ENCODE measurements around the gene EXOC3. TPM values are rescaled to one million over a fixed set of nuclear protein-coding genes. Genes with fewer than 3 reads are reported as not detected.
"Not testable (repeated sequence)": the region's sequence is repeated elsewhere in the genome, so short reads cannot be mapped to it uniquely, and the experiment has no call there.

EXOC3 gene
- total RNA-seq, 1 experiment from 2014 or later, result 10.2 TPM

GRCh38 chr5:402219-402614, 40.8 kb upstream of the EXOC3 start:
- H3K27ac ChIP-seq; H3K36me3 ChIP-seq; H3K4me3 ChIP-seq; H3K4me1 ChIP-seq; DNase-seq; H3K9me3 ChIP-seq (replicated peaks); H3K27me3 ChIP-seq: not testable (repeated sequence)

- Histone ChIP-seq H3K27me3 (no peaks in the 10 kb centered on the region), H3K36me3 (no peaks in the 10 kb centered on the region), H3K4me3 (no peak overlapping the region), H3K9me3 (replicated peaks) (no peaks in the 10 kb centered on the region), H3K4me1 (no peaks in the 10 kb centered on the region), H3K27ac (no peak overlapping the region)
- no peak for DNase-seq
These were observed 40.2 kb upstream of the EXOC3 start for GRCh38 chr5:402615-403359.

GRCh38 chr5:403995-404394, 39.0 kb upstream of the EXOC3 start:
- no peak overlapping the region for H3K4me3 ChIP-seq
- H3K9me3 ChIP-seq (replicated peaks), result no peaks in the 10 kb centered on the region
- no peak for DNase-seq
- H3K27ac ChIP-seq, result no peak overlapping the region
- no peaks in the 10 kb centered on the region for H3K27me3 ChIP-seq
- no peaks in the 10 kb centered on the region for H3K36me3 ChIP-seq
- H3K4me1 ChIP-seq, result no peaks in the 10 kb centered on the region

GRCh38 chr5:404666-405241, 38.2 kb upstream of the EXOC3 start:
- H3K4me3 ChIP-seq, result no peak overlapping the region
- no peaks in the 10 kb centered on the region for H3K36me3 ChIP-seq
- no peaks in the 10 kb centered on the region for H3K27me3 ChIP-seq
- H3K4me1 ChIP-seq, result no peaks in the 10 kb centered on the region
- no peaks in the 10 kb centered on the region for H3K9me3 ChIP-seq (replicated peaks)
- DNase-seq, result no peak
- H3K27ac ChIP-seq, result no peak overlapping the region

DNA sequence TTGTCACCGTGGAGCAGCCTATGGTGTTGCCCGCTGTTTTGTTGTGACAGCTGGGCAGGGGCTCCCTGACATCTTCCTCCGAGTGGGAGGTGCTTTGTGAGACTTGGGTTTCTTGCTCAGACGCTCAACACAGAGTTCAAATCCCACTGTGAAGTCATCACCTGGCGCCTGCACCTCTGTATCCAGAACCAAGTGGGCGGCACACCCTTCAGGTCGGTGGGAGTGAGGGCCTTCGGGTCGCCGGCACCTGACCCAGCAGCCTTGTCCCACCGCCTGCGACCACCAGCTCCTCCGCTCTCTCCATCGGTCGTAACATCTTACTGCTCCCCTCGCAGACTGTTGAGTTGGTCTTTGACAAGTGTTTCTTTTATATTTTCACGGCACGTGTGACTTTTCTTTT, 37.6 kb upstream of the EXOC3 start:
- Histone ChIP-seq H3K36me3 (no peaks in the 10 kb centered on the region), H3K27me3 (no peaks in the 10 kb centered on the region), H3K4me1 (no peaks in the 10 kb centered on the region; the same call in 1 of the 2 replicates), H3K4me3 (no peak overlapping the region), H3K9me3 (replicated peaks) (no peaks in the 10 kb centered on the region), H3K27ac (no peak overlapping the region)
- no peak for DNase-seq

DNA sequence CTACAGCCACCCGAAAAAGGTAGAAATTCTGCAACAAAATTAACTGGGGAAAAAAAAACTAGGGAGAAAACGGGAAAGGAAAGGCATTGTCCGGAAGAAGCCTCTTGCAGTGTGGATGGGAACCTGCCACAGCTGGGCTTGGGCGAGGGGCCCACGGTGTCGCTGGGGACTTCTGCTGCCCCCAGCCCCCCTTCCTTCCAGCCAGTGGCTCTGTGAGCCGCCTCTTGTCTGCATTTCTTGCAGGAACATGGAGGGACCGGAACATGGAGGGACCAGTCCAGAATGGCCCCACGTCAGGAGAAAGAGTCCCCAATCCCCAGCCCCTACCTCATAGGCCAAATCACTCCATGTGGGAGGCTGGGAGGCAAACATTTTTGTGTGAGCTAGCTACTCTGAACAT, 36.9 kb upstream of the EXOC3 start:
- Histone ChIP-seq H3K36me3 (no peaks in the 10 kb centered on the region), H3K9me3 (replicated peaks) (no peaks in the 10 kb centered on the region), H3K4me1 (no peaks in the 10 kb centered on the region; the same call in 1 of the 2 replicates), H3K27ac (no peak overlapping the region), H3K4me3 (no peak overlapping the region), H3K27me3 (no peaks in the 10 kb centered on the region)
- DNase-seq, result no peak

DNA sequence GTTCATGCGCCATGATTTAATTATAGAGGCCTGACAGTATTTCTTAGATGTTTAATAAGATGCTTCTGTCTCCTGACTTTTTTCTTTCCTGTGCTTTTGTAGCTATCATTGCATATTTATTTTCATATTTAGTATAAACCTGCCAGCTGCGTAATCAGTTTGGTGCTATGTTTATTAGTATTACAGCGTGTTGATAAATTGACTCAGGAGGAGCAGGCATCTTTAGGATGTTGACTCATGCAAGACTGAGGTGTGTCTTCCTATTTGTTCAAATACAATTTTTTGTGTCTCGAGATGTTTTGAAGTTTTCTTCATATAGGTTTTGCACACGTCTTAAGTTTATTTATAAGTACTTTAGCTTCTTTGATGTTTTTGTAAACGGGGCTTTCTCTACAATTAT, 35.9 kb upstream of the EXOC3 start:
- Histone ChIP-seq H3K9me3 (replicated peaks) (no peaks in the 10 kb centered on the region), H3K27ac (no peak overlapping the region), H3K4me1 (peaks cover 5% of the 10 kb centered on the region; the same call in 1 of the 2 replicates), H3K27me3 (no peaks in the 10 kb centered on the region), H3K4me3 (no peak overlapping the region), H3K36me3 (no peaks in the 10 kb centered on the region)
- DNase-seq, result no peak

GRCh38 chr5:407801-408268, 35.1 kb upstream of the EXOC3 start:
- no peak for DNase-seq
- H3K9me3 ChIP-seq (replicated peaks), result no peaks in the 10 kb centered on the region
- H3K36me3 ChIP-seq, result no peaks in the 10 kb centered on the region
- no peaks in the 10 kb centered on the region for H3K27me3 ChIP-seq
- H3K4me1 ChIP-seq, result peaks cover 7% of the 10 kb centered on the region; the same call in 1 of the 2 replicates
- no peak overlapping the region for H3K27ac ChIP-seq
- no peak overlapping the region for H3K4me3 ChIP-seq

- peaks cover 7% of the 10 kb centered on the region; the same call in 1 of the 2 replicates for H3K4me1 ChIP-seq
- H3K27ac ChIP-seq, result peak overlapping the region; percentile 43
- H3K27me3 ChIP-seq, result no peaks in the 10 kb centered on the region
- no peaks in the 10 kb centered on the region for H3K36me3 ChIP-seq
- DNase-seq, result peak; percentile 28 to 74
- no peaks in the 10 kb centered on the region for H3K9me3 ChIP-seq (replicated peaks)
- H3K4me3 ChIP-seq, result no peak overlapping the region
These were observed 32.0 kb upstream of the EXOC3 start for GRCh38 chr5:410911-411517.

DNA sequence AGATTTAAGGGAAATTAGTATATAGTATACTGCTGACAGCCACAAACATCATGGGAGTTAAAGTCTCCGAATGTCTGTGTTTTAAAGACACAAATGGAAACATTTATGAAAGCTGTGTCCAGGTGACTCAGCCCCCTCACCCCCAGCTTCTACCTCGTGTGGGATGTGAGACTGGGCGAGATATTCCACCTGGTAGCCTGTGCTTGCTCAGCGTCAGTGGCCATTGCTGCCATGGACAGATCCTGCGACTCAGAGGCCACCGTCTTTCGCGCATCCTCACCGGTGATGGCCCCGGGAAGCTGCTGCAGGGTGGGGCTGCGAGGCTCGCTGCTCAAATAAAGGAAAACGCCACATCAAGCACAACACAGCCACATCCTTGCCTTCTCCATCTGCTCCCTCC, 31.2 kb upstream of the EXOC3 start:
- no peaks in the 10 kb centered on the region for H3K36me3 ChIP-seq
- DNase-seq, result no peak
- H3K4me3 ChIP-seq, result no peak overlapping the region
- H3K27me3 ChIP-seq, result no peaks in the 10 kb centered on the region
- no peaks in the 10 kb centered on the region for H3K9me3 ChIP-seq (replicated peaks)
- peak overlapping the region; percentile 43 for H3K27ac ChIP-seq
- peaks cover 7% of the 10 kb centered on the region; the same call in 1 of the 2 replicates for H3K4me1 ChIP-seq

DNA sequence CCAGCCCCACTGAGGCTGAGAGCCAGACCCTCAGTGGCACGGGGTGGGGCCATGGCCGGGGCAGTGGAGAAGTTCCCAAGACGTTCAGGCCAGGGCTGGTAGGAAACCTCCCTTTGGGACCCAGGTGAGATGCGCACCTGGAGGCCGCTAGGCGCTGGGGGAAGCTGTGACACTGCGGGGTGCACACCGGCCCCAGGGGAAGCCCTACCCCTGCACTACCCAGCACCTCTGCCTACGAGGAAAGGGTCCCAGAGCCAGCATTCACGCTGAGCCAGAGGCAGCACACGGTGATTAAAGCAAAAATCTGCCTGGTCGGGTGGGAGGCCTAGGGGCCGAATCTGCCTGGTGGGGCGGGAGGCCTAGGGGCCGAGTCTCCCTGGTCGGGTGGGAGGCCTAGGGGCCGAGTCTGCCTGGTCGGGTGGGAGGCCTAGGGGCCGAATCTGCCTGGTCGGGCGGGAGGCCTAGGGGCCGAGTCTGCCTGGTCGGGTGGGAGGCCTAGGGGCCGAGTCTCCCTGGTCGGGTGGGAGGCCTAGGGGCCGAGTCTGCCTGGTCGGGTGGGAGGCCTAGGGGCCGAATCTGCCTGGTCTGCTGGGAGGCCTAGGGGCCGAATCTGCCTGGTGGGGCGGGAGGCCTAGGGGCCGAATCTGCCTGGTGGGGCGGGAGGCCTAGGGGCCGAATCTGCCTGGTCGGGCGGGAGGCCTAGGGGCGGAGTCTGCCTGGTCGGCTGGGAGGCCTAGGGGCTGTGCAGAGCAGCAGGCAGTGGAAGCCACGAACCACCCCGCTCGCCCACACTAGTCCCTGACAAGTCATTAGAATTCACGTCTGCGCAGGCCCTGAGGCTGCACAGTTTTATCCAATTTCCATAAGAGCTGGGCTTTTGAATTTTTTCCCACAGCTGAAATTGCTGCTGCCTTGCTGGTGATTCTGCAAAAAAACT, 27.7 kb upstream of the EXOC3 start:
- peaks cover 18% of the 10 kb centered on the region for H3K4me1 ChIP-seq
- not testable (repeated sequence) for H3K27me3 ChIP-seq; H3K27ac ChIP-seq; H3K9me3 ChIP-seq (replicated peaks); H3K4me3 ChIP-seq; H3K36me3 ChIP-seq
- peak in 1 of 2 experiments; percentile 20 for DNase-seq

DNA sequence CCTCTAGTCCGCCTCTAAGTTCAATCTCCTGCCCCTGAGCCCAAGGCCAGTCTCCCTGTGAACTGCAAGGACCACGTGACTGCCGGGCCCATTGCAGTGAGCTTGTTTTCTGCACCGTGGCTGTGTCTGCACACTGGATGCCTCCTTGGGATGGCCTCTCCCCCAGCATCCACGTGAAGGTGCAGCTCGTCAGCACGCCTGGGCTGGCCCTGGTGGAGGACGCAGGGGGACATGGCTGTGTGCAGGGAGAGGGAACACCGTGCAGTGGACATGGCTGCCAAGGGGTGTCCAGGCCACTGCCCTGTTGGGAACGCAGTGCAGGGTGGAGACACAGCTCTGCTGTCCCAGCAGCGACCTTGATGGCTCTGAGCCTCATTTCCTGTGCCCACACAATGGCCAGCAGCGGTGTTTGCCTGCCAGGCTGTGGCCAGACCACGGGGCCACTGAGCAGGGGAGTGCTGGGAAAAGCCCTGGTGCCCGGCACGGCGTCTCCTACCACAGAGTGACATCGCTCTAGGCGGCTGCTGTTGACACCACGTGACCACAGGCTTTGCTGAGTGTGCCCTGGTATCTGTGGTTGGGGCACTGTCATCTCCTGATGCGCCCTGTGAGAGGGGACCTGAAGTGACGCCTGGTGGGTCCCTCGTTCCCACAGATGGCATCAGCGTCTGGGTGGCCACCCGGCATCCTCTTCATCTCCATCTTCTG, 26.9 kb upstream of the EXOC3 start:
- Histone ChIP-seq H3K27ac (no peak overlapping the region), H3K36me3 (no peaks in the 10 kb centered on the region), H3K27me3 (no peaks in the 10 kb centered on the region), H3K4me3 (no peak overlapping the region), H3K9me3 (replicated peaks) (no peaks in the 10 kb centered on the region), H3K4me1 (peaks cover 18% of the 10 kb centered on the region)
- no peak for DNase-seq

- H3K4me3 ChIP-seq, result no peak overlapping the region
- no peak overlapping the region for H3K27ac ChIP-seq
- H3K4me1 ChIP-seq, result peaks cover 18% of the 10 kb centered on the region
- H3K9me3 ChIP-seq (replicated peaks), result no peaks in the 10 kb centered on the region
- no peak for DNase-seq
- no peaks in the 10 kb centered on the region for H3K36me3 ChIP-seq
- no peaks in the 10 kb centered on the region for H3K27me3 ChIP-seq
These were observed 26.4 kb upstream of the EXOC3 start for GRCh38 chr5:416636-416960.

Measured in SJCRH30 (cell line).